ENCODE measurements around the gene TFF3.

Gene TFF3

GRCh38 chr21:42281181-42281680, 34.0 kb downstream of the TFF3 start:
- DNase-seq (ENCODE audit: low read depth), result no peak
- H3K4me3 ChIP-seq (ENCODE audit: low read depth, low read length), result no peak overlapping the region
- no peak for TF ChIP-seq CTCF (IDR thresholded peaks at IDR 0.05; ENCODE audit: low read depth, low read length)
- TF ChIP-seq POLR2A (IDR thresholded peaks at IDR 0.05; ENCODE audit: extremely low read depth, insufficient read length), result no peak
- no peak for TF ChIP-seq MAX (IDR thresholded peaks at IDR 0.05; ENCODE audit: low read depth, low read length)
- TF ChIP-seq MYC (IDR thresholded peaks at IDR 0.05; ENCODE audit: low read depth, low read length), result no peak

DNA sequence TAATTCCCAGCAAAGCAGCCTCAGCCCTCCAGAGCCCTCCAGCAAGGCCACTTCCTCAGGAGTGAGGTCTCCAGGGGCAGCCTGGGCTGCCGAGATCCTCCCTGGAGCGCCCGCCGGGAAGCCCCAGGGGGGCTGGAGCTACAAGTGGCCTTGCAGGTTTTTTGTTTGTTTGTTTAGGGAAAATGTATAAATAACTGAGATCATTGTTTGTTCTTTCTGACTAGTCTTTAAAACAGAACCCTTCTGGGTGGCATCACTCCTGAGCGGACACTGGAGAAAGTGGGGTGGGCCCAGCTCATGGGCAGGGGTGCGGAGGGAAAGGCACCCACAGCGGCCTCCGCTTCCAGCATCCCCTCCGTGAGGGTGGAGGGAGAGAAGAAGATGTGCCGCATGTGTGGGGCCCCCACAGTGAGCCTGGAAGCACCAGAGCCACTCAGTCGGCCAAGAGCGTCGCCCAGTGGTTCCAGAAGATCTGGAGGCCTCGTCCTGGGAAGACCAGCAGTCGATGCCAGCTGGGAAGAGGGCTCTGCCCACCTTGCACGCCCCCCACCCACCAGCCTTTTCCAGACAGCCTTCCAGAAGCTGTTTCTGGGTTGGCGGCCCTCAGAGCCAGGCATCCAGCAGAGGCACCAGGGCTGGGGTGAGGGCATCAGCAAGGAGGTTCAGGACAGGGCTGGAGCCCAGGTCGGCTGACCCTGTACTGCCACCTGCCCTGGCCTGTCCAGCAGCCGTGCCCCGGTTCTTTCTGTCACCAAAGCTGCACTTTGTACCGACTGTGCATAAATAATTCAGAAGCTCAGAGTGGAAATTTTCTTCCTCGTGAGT, 34.6 kb downstream of the TFF3 start:
- DNase-seq (ENCODE audit: low read depth), result no peak
- TF ChIP-seq MAX (IDR thresholded peaks at IDR 0.05; ENCODE audit: low read depth, low read length) (no peak), MYC (IDR thresholded peaks at IDR 0.05; ENCODE audit: low read depth, low read length) (no peak)
- H3K4me3 ChIP-seq (ENCODE audit: low read depth, low read length), result no peak overlapping the region

DNA sequence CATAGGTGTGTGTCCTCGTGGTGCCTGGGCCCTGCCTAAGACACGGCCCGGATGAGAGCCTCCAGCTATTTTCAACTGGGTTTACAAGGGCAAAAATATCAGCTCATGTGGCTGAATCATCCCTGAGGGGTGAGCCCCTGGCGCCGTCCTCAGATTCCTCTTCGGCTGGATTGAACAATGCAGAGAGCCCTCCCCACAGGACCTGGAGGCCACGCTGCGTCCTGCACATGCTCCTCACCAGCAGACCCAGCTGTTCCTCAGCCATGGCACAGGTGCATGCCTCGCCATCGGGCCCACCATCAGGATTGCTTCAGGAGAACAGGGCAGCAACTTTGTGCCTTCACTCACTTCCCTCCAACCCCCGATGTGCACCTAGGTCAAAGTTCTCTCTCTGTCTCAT, 35.3 kb downstream of the TFF3 start:
- DNase-seq (ENCODE audit: low read depth), result no peak
- TF ChIP-seq CTCF (IDR thresholded peaks at IDR 0.05; ENCODE audit: low read depth, low read length) (no peak), POLR2A (IDR thresholded peaks at IDR 0.05; ENCODE audit: extremely low read depth, insufficient read length) (no peak), MYC (IDR thresholded peaks at IDR 0.05; ENCODE audit: low read depth, low read length) (no peak), MAX (IDR thresholded peaks at IDR 0.05; ENCODE audit: low read depth, low read length) (no peak)
- no peak overlapping the region for H3K4me3 ChIP-seq (ENCODE audit: low read depth, low read length)

- TF ChIP-seq MYC (IDR thresholded peaks at IDR 0.05; ENCODE audit: low read depth, low read length), result no peak
- TF ChIP-seq CTCF (IDR thresholded peaks at IDR 0.05; ENCODE audit: low read depth, low read length), result no peak
- no peak for TF ChIP-seq POLR2A (IDR thresholded peaks at IDR 0.05; ENCODE audit: extremely low read depth, insufficient read length)
- TF ChIP-seq MAX (IDR thresholded peaks at IDR 0.05; ENCODE audit: low read depth, low read length), result no peak
- DNase-seq (ENCODE audit: low read depth), result no peak
- H3K4me3 ChIP-seq (ENCODE audit: low read depth, low read length), result no peak overlapping the region
These were observed 35.8 kb downstream of the TFF3 start for GRCh38 chr21:42279341-42279871.

DNA sequence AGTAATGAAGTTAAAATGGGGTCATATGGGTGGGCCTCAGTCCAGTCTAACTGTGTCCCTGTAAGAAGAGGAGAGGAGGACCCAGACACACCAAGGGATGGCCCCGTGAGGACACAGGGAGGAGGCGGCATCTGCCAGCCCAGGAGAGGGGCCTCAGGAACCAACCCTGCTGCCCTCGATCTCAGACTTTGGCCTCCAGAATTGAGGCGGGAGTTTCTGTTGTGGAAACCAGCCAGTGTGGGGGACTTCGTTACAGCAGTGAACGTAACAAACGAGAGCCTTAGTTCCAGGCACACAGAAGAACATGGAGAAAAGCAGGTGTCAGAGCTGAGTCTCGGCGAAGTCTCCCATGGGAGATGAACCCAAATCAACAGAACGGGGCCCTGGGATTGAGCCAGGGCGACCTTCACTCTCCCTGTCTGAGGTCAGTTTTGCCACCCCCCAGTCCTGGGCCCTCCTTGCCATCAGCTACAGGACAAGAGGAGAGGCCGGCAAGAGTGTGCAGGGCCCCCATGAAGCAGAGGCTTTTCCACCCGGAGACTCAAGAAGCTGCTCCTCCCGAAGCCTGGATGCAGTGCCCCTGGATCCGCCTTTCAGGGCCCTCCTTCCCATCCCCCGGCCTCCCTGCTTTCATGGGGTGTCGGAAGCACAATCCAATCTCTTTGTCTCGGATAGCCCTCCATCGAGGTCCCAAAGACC, 36.6 kb downstream of the TFF3 start:
- DNase-seq (ENCODE audit: low read depth), result no peak
- no peak overlapping the region for H3K4me3 ChIP-seq (ENCODE audit: low read depth, low read length)
- no peak for TF ChIP-seq MYC (IDR thresholded peaks at IDR 0.05; ENCODE audit: low read depth, low read length)

DNA sequence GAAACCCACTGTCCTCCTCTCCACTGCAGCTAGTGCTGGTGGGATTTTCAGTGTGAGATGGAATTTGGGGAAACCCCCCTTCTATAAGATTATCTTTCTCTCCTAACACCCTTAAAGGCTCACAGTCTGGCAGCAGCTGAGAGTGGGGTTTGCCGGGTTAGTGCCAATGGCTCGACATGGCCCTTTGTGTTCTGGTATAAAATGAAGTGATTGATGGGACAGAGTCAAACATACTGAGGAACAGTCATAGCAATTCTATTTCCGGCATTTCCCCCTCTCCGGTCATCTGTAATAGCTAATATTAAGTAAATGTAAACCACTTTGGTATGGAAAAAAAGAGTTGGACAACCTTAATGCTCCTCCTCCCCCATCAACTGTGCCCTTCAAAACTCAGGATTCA, 37.6 kb downstream of the TFF3 start:
- no peak for TF ChIP-seq MAX (IDR thresholded peaks at IDR 0.05; ENCODE audit: low read depth, low read length)
- TF ChIP-seq MYC (IDR thresholded peaks at IDR 0.05; ENCODE audit: low read depth, low read length), result no peak
- no peak for TF ChIP-seq POLR2A (IDR thresholded peaks at IDR 0.05; ENCODE audit: extremely low read depth, insufficient read length)
- no peak for TF ChIP-seq CTCF (IDR thresholded peaks at IDR 0.05; ENCODE audit: low read depth, low read length)
- DNase-seq (ENCODE audit: low read depth), result no peak
- H3K4me3 ChIP-seq (ENCODE audit: low read depth, low read length), result no peak overlapping the region
